Nephron progenitor cell (in vitro differentiated cells): ENCODE data around the gene ECSIT.

Experiments
- DNase-seq: peaks from one replicate; pipeline ENCODE4 v3.0.0; 2021
- H3K27ac Mint-ChIP-seq: 2 replicates; pipeline ENCODE4 v1.8.0; 2021; ENCODE audit warnings: mild to moderate bottlenecking, moderate library complexity, mixed read lengths
- H3K27me3 Mint-ChIP-seq: 2 replicates; pipeline ENCODE4 v1.8.0; 2021; ENCODE audit warnings: mild to moderate bottlenecking, low read depth, mixed read lengths; ENCODE audit not compliant: poor library complexity
- H3K36me3 Mint-ChIP-seq: 2 replicates; pipeline ENCODE4 v1.8.0; 2021; ENCODE audit warnings: low read depth, mixed read lengths
- H3K4me1 Mint-ChIP-seq: 2 replicates; pipeline ENCODE4 v1.8.0; 2021; ENCODE audit warnings: mixed read lengths
- H3K4me3 Mint-ChIP-seq: 2 replicates; pipeline ENCODE4 v1.8.0; 2021; ENCODE audit warnings: mild to moderate bottlenecking, moderate library complexity, mixed read lengths
- H3K9me3 Mint-ChIP-seq: 2 replicates; pipeline ENCODE4 v1.8.0; 2021; ENCODE audit warnings: mild to moderate bottlenecking, moderate library complexity, mixed read lengths
- TF ChIP-seq, protein P1 (sequence below): fragments of 200-600 bp; sonication (generic); IDR thresholded peaks from 2 replicates; pipeline ENCODE4 v1.5.0; 2021; ENCODE audit warnings: antibody characterized with exemption

The ECSIT gene

DNA sequence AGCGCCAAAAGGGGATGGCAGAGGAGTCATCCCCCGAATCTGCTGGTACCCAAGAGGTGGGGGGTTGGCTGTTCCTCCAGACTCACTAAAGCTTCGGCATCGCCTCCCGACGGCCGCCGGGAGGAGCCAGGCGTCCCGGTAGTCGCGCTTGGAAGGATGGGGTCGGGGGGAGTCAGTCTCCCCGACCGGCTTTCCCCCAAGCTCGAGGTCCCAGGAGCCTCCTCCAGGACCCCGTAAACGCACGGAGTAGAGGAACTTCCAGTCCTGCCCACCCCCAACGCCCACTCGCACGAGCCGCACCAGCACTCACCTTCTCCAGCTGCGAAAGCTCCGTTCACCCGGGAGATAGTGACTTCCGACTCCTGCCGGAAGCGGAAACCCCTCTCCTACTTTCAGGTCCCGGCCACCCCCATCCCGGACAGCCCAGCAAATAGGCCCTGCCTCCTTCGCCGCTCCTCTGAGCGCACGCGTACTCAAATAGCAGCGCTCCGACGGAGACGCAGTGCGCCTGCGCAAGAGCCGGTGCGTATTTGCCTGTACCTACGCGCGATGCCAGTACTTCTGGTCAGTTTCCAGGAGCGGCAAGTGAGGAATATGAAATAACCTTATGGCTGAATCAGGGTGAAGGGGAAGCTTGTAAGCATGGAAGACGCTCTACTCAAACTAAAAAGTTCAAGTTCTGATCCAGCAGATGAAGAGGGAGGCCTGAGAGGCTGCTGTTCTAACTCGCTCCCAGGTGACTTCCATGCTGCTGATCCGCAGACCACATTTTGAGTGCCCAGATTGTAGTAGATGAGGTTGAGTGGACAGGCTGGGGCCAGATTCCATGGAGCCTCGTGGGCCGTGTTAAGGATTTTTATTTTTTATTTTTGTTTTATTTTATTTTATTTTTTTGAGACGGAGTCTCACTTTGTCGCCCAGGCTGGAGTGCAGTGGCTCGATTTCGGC lies 30.2 kb upstream of the ECSIT start, which contains the start of gene ELOF1:
Gene ELOF1, minus strand, starts transcription at position 350 of the 948 bp plus-strand sequence. CDS start 4,883 bp downstream, outside the sequence.
- H3K27ac Mint-ChIP-seq = peak within 1 kb of the TSS; percentile 64
- TF ChIP-seq, protein P1, sequence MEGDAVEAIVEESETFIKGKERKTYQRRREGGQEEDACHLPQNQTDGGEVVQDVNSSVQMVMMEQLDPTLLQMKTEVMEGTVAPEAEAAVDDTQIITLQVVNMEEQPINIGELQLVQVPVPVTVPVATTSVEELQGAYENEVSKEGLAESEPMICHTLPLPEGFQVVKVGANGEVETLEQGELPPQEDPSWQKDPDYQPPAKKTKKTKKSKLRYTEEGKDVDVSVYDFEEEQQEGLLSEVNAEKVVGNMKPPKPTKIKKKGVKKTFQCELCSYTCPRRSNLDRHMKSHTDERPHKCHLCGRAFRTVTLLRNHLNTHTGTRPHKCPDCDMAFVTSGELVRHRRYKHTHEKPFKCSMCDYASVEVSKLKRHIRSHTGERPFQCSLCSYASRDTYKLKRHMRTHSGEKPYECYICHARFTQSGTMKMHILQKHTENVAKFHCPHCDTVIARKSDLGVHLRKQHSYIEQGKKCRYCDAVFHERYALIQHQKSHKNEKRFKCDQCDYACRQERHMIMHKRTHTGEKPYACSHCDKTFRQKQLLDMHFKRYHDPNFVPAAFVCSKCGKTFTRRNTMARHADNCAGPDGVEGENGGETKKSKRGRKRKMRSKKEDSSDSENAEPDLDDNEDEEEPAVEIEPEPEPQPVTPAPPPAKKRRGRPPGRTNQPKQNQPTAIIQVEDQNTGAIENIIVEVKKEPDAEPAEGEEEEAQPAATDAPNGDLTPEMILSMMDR = no peak
- peaks cover 10% of the 10 kb centered on the region for H3K27me3 Mint-ChIP-seq
- H3K9me3 Mint-ChIP-seq = no peaks in the 10 kb centered on the region
- H3K4me1 Mint-ChIP-seq = peaks cover 39% of the 10 kb centered on the region
- H3K36me3 Mint-ChIP-seq = peaks cover 7% of the 10 kb centered on the region
- H3K4me3 Mint-ChIP-seq = peak within 1 kb of the TSS; percentile 87
- peak; percentile 97 for DNase-seq

DNA sequence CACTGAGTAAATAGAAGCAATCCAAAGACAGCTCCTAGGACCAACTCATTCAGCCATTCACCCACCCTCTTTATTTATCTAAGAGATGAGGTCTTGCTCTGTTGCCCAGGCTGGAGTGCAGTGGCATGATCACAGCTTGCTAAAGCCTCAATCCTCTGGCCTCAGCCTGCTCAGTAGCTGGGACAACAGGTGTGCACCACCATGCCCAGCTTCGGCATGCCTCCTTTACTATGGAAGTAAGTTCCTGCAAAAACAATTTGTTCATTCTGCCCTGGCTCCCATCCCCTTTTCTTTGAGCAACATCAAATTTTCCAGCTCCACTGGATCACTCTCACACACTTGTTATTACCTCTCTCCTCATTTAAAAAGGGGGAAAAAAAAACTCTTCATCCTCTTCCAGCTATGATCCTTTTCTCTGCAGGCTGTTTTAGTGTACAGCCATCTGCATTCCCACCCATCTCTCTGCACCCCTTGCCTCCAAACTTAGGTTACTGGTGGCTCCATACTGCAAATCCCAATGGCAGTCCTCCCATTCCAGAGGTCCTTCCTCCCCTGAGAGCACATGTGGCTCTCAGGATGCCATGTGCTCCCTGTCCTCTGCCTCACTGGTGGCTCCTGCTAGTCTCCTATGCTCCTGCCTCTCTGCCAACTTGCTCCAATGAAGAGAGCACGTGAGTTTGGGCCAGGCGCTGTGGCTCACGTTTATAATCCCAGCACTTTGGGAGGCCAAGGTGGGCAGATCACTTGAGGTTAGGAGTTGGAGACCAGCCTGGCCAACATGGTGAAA lies 27.9 kb upstream of the ECSIT start:
- Mint-ChIP-seq H3K27me3 (peaks cover 7% of the 10 kb centered on the region), H3K36me3 (peaks cover 12% of the 10 kb centered on the region), H3K27ac (peak overlapping the region; percentile 22), H3K4me1 (peaks cover 37% of the 10 kb centered on the region), H3K9me3 (no peaks in the 10 kb centered on the region), H3K4me3 (peak overlapping the region; percentile 66)
- TF ChIP-seq, protein P1 = no peak
- no peak for DNase-seq

DNA sequence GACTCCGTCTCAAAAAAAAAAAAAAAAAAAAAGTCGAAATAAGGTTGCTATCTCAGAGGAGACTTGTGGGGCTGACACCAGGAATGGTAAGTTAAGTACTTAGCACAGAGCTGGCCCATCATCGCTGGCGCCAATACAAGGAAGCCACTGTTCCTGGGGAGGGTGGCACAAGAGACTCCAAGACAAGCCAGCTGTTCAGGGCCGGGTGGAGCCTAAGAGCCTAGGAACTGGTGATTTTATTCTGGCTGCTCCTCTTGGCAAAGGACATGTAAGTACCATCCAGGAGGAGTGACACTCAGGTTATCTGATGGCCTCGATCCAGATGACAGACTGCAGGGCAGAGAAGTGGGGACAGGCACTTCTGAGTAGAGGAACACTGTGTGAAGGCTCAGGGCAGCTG lies 26.3 kb upstream of the ECSIT start:
- peak overlapping the region; percentile 18 for H3K4me3 Mint-ChIP-seq
- no peak overlapping the region for H3K27ac Mint-ChIP-seq

DNA sequence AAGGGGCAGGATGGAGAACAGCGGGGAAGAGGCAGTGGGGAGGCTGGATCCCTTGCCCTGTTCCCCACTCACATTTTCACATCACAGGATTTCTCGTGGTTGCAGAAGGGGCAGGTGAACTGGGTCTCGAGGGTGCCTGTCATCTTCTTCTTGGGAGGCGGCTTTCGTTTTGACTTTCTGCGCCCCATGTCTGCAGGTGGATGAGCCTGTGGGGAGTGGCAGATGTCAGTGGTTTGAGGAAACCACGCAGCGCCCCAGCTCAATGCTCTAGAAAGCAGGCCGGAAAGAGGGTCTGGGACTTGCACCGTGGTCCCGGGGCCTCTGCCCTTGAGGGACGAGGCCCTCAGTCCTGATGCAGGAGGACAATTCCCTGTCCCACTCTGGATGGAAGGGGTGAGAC lies 25.2 kb upstream of the ECSIT start:
- peaks cover 7% of the 10 kb centered on the region for H3K27me3 Mint-ChIP-seq
- no peak for DNase-seq
- no peak overlapping the region for H3K27ac Mint-ChIP-seq
- H3K4me1 Mint-ChIP-seq = peaks cover 22% of the 10 kb centered on the region
- TF ChIP-seq, protein P1 = no peak
- H3K4me3 Mint-ChIP-seq = no peak overlapping the region
- H3K36me3 Mint-ChIP-seq = peaks cover 12% of the 10 kb centered on the region
- H3K9me3 Mint-ChIP-seq = no peaks in the 10 kb centered on the region

More for the DNA sequence above, 26.3 kb upstream of the ECSIT start:
- Mint-ChIP-seq H3K9me3 (no peaks in the 10 kb centered on the region), H3K4me1 (peaks cover 28% of the 10 kb centered on the region), H3K27me3 (peaks cover 7% of the 10 kb centered on the region), H3K36me3 (peaks cover 12% of the 10 kb centered on the region)
- TF ChIP-seq, protein P1 = no peak
- DNase-seq = no peak

DNA sequence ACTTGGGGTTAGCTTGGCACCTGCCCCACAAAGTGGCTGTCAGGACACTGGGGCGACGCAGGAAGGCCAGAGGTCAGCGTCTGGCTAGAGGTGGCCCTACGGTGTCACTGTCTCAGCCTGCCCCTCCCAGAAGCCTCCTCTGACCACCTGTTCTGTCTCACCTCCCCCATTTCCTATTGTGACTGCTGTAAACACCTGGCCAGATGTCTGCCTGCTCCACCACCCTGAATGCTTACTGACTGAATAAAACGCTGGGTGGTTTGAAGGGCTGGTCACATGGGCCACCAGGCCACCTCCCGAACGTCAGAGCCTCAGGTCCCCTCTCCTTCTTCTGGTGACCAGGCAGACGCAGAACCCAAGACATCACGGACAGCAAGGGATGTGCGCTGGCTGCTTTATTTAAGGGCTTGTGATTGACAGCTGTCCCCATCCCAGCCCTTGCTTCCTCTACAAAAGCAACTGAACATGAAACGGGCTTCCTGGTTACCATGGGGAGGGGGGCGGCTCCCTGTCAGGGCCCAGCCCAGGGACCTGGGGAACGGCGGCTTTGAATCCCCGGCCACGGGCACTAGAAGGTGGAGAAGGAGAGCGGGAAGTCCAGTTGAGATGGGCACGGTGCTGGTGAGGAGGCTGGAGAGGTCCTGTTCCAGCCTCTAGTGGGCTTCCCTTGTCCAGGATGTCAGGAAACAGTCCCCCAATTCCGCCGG lies 23.9 kb upstream of the ECSIT start:
- Mint-ChIP-seq H3K27me3 (peaks cover 7% of the 10 kb centered on the region), H3K36me3 (peaks cover 12% of the 10 kb centered on the region), H3K4me3 (no peak overlapping the region), H3K4me1 (peaks cover 12% of the 10 kb centered on the region), H3K27ac (no peak overlapping the region), H3K9me3 (no peaks in the 10 kb centered on the region)
- TF ChIP-seq, protein P1 = no peak
- no peak for DNase-seq
